ENCODE results near the gene MAN2B1. TPM values are rescaled to one million over a fixed set of nuclear protein-coding genes. Genes with fewer than 3 reads are reported as not detected.

Gene MAN2B1
- total RNA-seq, 1 experiment from 2014 or later, result 93.5 TPM

- no peak overlapping the region for H3K9ac ChIP-seq (ENCODE audit: extremely low read depth, insufficient read length, low read length)
- H3K4me3 Mint-ChIP-seq, result no peak overlapping the region
- H2BK120ac ChIP-seq (ENCODE audit: low read depth, low read length, poor library complexity, severe bottlenecking), result no peak overlapping the region
- no peaks in the 10 kb centered on the region for H3K79me2 ChIP-seq (ENCODE audit: insufficient read depth, low read length)
- no peaks in the 10 kb centered on the region for H3K27me3 Mint-ChIP-seq (ENCODE audit: low read depth)
- no peaks in the 10 kb centered on the region for H3K23me2 ChIP-seq (ENCODE audit: insufficient read length, low read depth, low read length, poor library complexity, severe bottlenecking)
- H2BK15ac ChIP-seq (ENCODE audit: low read depth, low read length), result no peak overlapping the region
- H3K9me3 Mint-ChIP-seq, result no peaks in the 10 kb centered on the region
- H3K56ac ChIP-seq (ENCODE audit: insufficient read length, low read depth, low read length), result no peak overlapping the region
- no peaks in the 10 kb centered on the region for H3K9me3 ChIP-seq (ENCODE audit: control insufficient read depth, low read depth, low read length)
- H2AK5ac ChIP-seq (ENCODE audit: insufficient read length, low read length), result no peak overlapping the region
- H3K4me1 ChIP-seq (ENCODE audit: insufficient read depth, low read length), result no peaks in the 10 kb centered on the region
- H3K4me2 ChIP-seq (ENCODE audit: insufficient read depth, insufficient read length, low read length), result no peak overlapping the region
- no peak overlapping the region for H2BK5ac ChIP-seq (ENCODE audit: insufficient read length, low read length)
- peaks cover 0 to 2% of the 10 kb centered on the region in 2 experiments; a peak in 1 of 4 replicates for H3K4me1 Mint-ChIP-seq
- H3K23ac ChIP-seq (ENCODE audit: insufficient read length, low read depth, low read length), result no peak overlapping the region
- H4K20me1 ChIP-seq (ENCODE audit: control insufficient read depth, insufficient read depth, insufficient read length), result no peaks in the 10 kb centered on the region
- no peak for DNase-seq
- no peak overlapping the region for H2BK20ac ChIP-seq (ENCODE audit: low read depth, low read length, poor library complexity, severe bottlenecking)
- H3K14ac ChIP-seq (ENCODE audit: insufficient read depth, low read length), result no peak overlapping the region
- H3K27ac Mint-ChIP-seq, result no peak overlapping the region
- no peaks in the 10 kb centered on the region for H3K27me3 ChIP-seq (ENCODE audit: insufficient read depth, low read length)
- no peak overlapping the region for H4K8ac ChIP-seq (replicated peaks; ENCODE audit: insufficient read length, low read depth, low read length)
- no peak for TF ChIP-seq CTCF (conservative IDR thresholded peaks at IDR 0.05)
- no peak overlapping the region for H2BK12ac ChIP-seq (ENCODE audit: insufficient read length, low read depth, low read length)
- H3K79me1 ChIP-seq (ENCODE audit: insufficient read depth, low read depth, low read length, poor library complexity, severe bottlenecking), result no peaks in the 10 kb centered on the region
- H2AFZ ChIP-seq (ENCODE audit: low read length), result no peak overlapping the region
- H4K5ac ChIP-seq (ENCODE audit: insufficient read length, low read depth, low read length), result no peak overlapping the region
- no peak overlapping the region for H3K27ac ChIP-seq (ENCODE audit: insufficient read length, low read depth, low read length)
- H3K36me3 Mint-ChIP-seq (ENCODE audit: insufficient read depth in 1 of 3, low read depth in 3 of 3), result peaks cover 7 to 15% (median 10%) of the 10 kb centered on the region in 3 experiments
- H3K18ac ChIP-seq (ENCODE audit: insufficient read length, low read depth, low read length), result no peak overlapping the region
- H3K4ac ChIP-seq (ENCODE audit: low read depth, low read length), result no peak overlapping the region
- H4K91ac ChIP-seq (ENCODE audit: insufficient read length, low read depth, low read length), result no peak overlapping the region
- no CpG with 5 or more reads among the region's 11 CpGs for WGBS (ENCODE audit: extremely low coverage, insufficient read length, low lambda C conversion rate)
- H3T11ph ChIP-seq (ENCODE audit: low read length), result no peak overlapping the region
Measured at GRCh38 chr19:12597594-12597993, 68.9 kb downstream of the MAN2B1 start.

Data from H9 (cell line).